K562 (cell line): ENCODE measurements around the gene TYW3. TPM values are rescaled to one million over a fixed set of nuclear protein-coding genes. Genes with fewer than 3 reads are reported as not detected.
A peak's percentile ranks its signal among the peaks of the same experiment; 100 is the strongest.

Experiments
- BHLHE40 ChIP-seq: IDR thresholded peaks from 2 replicates; pipeline ENCODE4 v1.6.1; 2011; ENCODE audit warnings: low read length, improper control_type of control experiment
- CLOCK ChIP-seq: fragments of 250-450 bp; sonication (Bioruptor Pico); IDR thresholded peaks from 2 replicates; pipeline ENCODE4 v1.4.0; 2020; ENCODE audit warnings: mild to moderate bottlenecking, moderate library complexity, borderline replicate concordance
- COPS2 ChIP-seq: fragments of 450-650 bp; conservative IDR thresholded peaks from 2 replicates; pipeline ENCODE4 v1.6.1; 2016; ENCODE audit warnings: mild to moderate bottlenecking, moderate library complexity
- EHMT2 ChIP-seq: fragments of 450-650 bp; IDR thresholded peaks from 2 replicates; pipeline ENCODE4 v1.6.1; 2018; ENCODE audit warnings: antibody characterized with exemption
- ELK3 ChIP-seq: fragments of 450-650 bp; formaldehyde crosslinking; IDR thresholded peaks from 2 replicates; pipeline ENCODE4 v1.4.0; 2020; ENCODE audit warnings: mild to moderate bottlenecking
- HNRNPUL1 ChIP-seq: fragments of 200-400 bp; formaldehyde crosslinking; IDR thresholded peaks from 2 replicates; pipeline ENCODE4 v1.6.1; 2017; ENCODE audit warnings: low read length
- ILK ChIP-seq: fragments of 450-650 bp; IDR thresholded peaks from 2 replicates; pipeline ENCODE4 v1.6.1; 2016; ENCODE audit warnings: missing genetic modification characterization, low read depth, mild to moderate bottlenecking, missing compliant biosample characterization, moderate library complexity, borderline replicate concordance
- JUNB ChIP-seq: fragments of 450-650 bp; formaldehyde crosslinking; conservative IDR thresholded peaks from 2 replicates; pipeline ENCODE4 v1.4.0; 2020; ENCODE audit warnings: mild to moderate bottlenecking
- LEF1 ChIP-seq: fragments of 450-650 bp; IDR thresholded peaks from 2 replicates; pipeline ENCODE4 v1.6.1; 2016; ENCODE audit warnings: mild to moderate bottlenecking
- PPARD ChIP-seq: fragments of 250-450 bp; sonication (Bioruptor Pico); IDR thresholded peaks from 2 replicates; pipeline ENCODE4 v1.8.0; 2022; ENCODE audit warnings: inconsistent platforms, mild to moderate bottlenecking, moderate library complexity
- TAL1 ChIP-seq: fragments of 450-650 bp; IDR thresholded peaks from 2 replicates; pipeline ENCODE4 v1.6.1; 2016; ENCODE audit warnings: mild to moderate bottlenecking
- ZFX ChIP-seq: sonication (generic); formaldehyde crosslinking; IDR thresholded peaks from 2 replicates; pipeline ENCODE4 v1.8.0; 2022; ENCODE audit warnings: mild to moderate bottlenecking, missing genetic modification reagents, moderate library complexity
- ZMIZ1 ChIP-seq, 2 experiments: fragments of 150-350 bp in 1 of 2; IDR thresholded peaks; 2 replicates each; pipeline ENCODE4 v1.6.1; 2012 to 2016; ENCODE audit warnings: low read depth in 2 of 2, low read length in 2 of 2, mild to moderate bottlenecking in 1 of 2, moderate library complexity in 1 of 2
- ZNF197 ChIP-seq: fragments of 200-800 bp; sonication (Bioruptor generic); IDR thresholded peaks from 2 replicates; pipeline ENCODE4 v1.6.1; 2016; ENCODE audit warnings: low read depth, missing genetic modification characterization, missing compliant biosample characterization
- polyA plus RNA-seq, 8 experiments: library from polyadenylated mRNA; depleted of rRNA in 4 of 8; stranded (reverse) in 5 of 8; unstranded in 3 of 8; fragments of >200 nt; fragmentation: Nextera tagmentation in 2 of 8; fragmentation: Illumina TruSeq in 1 of 8; extraction: Ambion mirVana in 2 of 8; extraction: Trizol in 1 of 8; gene quantifications; 2 replicates each; pipeline versions ENCODE4 v1.2.1 to v1.2.3, GENCODE V29; 2011 to 2014; ENCODE audit warnings: inconsistent platforms in 1 of 8, missing spikeins in 1 of 8
- total RNA-seq, 7 experiments: library from RNA; depleted of rRNA in 6 of 7; stranded (reverse); fragments of >200 nt in 6 of 7; fragmentation: Illumina TruSeq in 2 of 7; extraction: Trizol in 2 of 7; gene quantifications; 2 replicates each; pipeline versions ENCODE4 v1.2.1 to v1.2.3, GENCODE V29; 2011 to 2021; ENCODE audit warnings: low replicate concordance in 1 of 7
- TF ChIP-seq, protein P1 (sequence below): fragments of 450-650 bp; IDR thresholded peaks from 2 replicates; pipeline ENCODE4 v1.6.1; 2018; ENCODE audit warnings: mild to moderate bottlenecking, low read depth; ENCODE audit not compliant: partially characterized antibody
- TF ChIP-seq, protein P2 (sequence below): fragments of 150-350 bp; conservative IDR thresholded peaks from 2 replicates; pipeline ENCODE4 v1.6.1; 2014; ENCODE audit warnings: low read length

The TYW3 gene
- total and polyA plus RNA-seq, 9 of the 15 experiments (the other 6 are each of a cell fraction or from before 2014, with no cell fraction given) = 22.0 to 54.0 (median 41.1) TPM

- TF ChIP-seq COPS2 (no peak), TAL1 (peak; percentile 44), ZMIZ1 (IDR thresholded peaks at IDR 0.05; ENCODE audit: low read depth in 2 of 2, low read length in 2 of 2) (no peak), EHMT2 (peak; percentile 61), JUNB (CRISPR knock-in tag) (peak; percentile 76), PPARD (CRISPR knock-in tag) (no peak), CLOCK (CRISPR knock-in tag) (no peak), LEF1 (peak; percentile 43; the same call in 1 of the 2 replicates), ILK (no peak), HNRNPUL1 (no peak), BHLHE40 (no peak), ZNF197 (CRISPR knock-in tag) (no peak), ELK3 (CRISPR knock-in tag) (no peak), ZFX (no peak)
- TF ChIP-seq, protein P1, sequence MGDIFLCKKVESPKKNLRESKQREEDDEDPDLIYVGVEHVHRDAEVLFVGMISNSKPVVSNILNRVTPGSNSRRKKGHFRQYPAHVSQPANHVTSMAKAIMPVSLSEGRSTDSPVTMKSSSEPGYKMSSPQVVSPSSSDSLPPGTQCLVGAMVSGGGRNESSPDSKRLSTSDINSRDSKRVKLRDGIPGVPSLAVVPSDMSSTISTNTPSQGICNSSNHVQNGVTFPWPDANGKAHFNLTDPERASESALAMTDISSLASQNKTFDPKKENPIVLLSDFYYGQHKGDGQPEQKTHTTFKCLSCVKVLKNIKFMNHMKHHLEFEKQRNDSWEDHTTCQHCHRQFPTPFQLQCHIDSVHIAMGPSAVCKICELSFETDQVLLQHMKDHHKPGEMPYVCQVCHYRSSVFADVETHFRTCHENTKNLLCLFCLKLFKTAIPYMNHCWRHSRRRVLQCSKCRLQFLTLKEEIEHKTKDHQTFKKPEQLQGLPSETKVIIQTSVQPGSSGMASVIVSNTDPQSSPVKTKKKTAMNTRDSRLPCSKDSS = no peak
- TF ChIP-seq, protein P2, sequence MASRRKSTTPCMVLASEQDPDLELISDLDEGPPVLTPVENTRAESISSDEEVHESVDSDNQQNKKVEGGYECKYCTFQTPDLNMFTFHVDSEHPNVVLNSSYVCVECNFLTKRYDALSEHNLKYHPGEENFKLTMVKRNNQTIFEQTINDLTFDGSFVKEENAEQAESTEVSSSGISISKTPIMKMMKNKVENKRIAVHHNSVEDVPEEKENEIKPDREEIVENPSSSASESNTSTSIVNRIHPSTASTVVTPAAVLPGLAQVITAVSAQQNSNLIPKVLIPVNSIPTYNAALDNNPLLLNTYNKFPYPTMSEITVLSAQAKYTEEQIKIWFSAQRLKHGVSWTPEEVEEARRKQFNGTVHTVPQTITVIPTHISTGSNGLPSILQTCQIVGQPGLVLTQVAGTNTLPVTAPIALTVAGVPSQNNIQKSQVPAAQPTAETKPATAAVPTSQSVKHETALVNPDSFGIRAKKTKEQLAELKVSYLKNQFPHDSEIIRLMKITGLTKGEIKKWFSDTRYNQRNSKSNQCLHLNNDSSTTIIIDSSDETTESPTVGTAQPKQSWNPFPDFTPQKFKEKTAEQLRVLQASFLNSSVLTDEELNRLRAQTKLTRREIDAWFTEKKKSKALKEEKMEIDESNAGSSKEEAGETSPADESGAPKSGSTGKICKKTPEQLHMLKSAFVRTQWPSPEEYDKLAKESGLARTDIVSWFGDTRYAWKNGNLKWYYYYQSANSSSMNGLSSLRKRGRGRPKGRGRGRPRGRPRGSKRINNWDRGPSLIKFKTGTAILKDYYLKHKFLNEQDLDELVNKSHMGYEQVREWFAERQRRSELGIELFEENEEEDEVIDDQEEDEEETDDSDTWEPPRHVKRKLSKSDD = no peak
These were observed 3.0 kb upstream of the TYW3 start (continued) for GRCh38 chr1:74729741-74730478.
